Posterior vena cava (tissue), 2 donors: ENCODE results near the gene FAIM2. TPM values are rescaled to one million over a fixed set of nuclear protein-coding genes. Genes with fewer than 3 reads are reported as not detected.

ENCODE experiments used
- DNase-seq: peaks from one replicate; pipeline ENCODE4 v3.0.0-alpha.2; 2020; ENCODE audit warnings: low spot score
- intact Hi-C, 2 donors: fragments of 100-400 bp; cut with DNase I; formaldehyde crosslinking; loops; one replicate each; pipeline versions ENCODE4 v1.14.1 to v1.14.2; 2022 to 2023
- total RNA-seq, 2 donors: library from RNA; stranded (reverse); fragmentation: NEBNext Ultra II Directional; extraction: Animal tissue kit (Norgen Biotek cat#: 25700); gene quantifications; one replicate each; pipeline ENCODE4 v1.2.1, GENCODE V29; 2021
- donor health status: DM: yes; HTN: yes; CAD: no.
- donor health status: DM: yes; HTN: yes; CAD: no.

FAIM2 gene
- total RNA-seq, 2 donors from 2014 or later, result 1.8 to 2.5 TPM

DNA sequence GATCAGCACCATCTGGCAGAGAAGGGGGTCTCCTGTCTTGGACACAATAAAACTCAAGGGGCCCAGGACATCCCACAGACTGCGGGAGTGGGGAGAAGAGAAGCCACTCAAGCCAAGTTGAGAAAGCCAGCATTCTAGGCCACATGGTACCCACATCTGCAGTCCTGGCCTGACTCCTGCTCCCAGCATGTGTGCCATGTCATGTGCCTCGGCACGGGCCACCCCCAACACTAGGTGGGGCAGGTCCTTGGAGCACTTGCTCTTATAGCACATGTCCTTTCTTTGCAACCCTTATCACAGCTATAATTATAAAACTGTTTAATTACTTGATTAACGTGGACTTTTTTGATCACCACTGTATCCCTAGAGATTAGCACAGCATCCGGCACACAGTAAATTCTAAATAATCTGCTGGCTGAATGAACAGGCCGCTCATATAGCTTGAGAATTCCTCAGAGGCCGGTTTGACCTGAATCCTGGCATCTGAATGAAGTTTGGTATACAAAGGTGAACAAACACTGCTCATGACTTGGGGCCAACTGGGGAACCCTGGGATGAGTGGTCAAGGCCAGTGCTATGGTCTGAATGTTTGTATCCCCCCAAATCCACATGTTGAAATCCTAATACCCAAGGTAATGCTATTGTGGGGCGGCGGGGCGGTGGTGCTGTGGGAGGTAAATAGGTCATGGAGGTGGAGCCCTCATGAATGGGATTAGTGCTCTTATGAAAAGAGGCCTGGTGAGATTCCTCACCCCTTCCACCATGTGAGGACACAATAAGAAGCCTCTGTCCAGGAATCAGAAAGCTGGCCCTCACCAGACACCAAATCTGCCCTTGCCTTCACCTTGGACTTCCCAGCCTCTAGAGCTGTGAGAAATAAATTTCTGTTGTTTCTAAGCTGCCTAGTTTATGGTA is 82.1 kb downstream of the FAIM2 start:
- intact Hi-C loops, result no loop called here
- DNase-seq, result no peak

DNA sequence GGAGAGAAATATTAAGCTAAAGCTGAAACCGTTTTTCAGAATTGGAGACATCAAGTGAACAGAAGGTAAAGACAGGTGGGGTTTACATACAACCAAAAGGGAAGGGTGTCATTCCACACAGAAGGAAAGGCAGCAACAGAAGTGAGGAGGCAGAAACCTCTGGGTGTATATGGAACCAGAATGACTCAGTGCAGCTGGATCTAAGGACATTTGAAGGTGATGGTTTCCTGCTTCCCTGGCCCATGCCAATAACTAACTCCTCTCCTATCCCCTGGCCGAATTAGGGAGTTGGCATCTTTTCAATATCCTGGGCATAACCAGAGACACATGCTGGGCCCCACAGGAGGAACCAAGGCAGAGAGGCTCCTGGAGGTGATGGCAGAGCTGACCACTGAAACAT is 83.9 kb downstream of the FAIM2 start:
- intact Hi-C loops, result no loop called here
- no peak for DNase-seq

DNA sequence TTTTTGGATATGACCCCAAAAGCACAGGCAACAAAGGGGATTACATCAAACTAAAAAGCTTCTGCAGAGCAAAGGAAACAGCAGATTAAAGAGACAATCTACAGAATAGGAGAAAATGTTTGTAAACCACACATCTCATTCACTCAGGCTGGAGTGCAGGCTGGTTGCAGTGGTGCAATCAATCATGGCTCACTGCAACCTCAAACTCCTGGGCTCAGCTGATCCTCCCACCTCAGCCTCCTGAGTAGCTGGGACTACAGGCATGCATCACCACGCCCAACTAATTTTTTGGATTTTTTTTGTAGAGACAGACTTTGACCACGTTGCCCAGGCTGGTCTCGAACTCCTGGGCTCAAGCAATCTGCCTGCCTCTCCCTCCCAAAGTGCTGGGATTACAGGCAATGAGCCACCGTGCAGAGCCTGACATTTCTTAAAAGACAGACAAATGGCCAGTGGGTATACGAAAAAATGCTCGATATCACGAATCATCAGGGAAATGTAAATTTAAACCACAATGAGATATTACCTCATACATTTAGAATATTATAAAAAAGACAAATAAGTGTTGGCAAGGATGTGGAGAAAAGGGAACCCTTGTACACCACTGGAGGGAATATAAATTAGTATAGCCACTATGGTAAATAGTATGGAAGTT is 85.3 kb downstream of the FAIM2 start:
- intact Hi-C loops, result no loop called here
- DNase-seq, result no peak

Other genes with a start within 250 kb of the FAIM2 start
- gene FMNL3, start 196.5 kb downstream of the FAIM2 start, total RNA-seq, result 10 to 100 TPM; 16.6 to 27.9 TPM
- 100 to 1,000 TPM; 285 to 313 TPM for gene TMBIM6, start 162.3 kb downstream of the FAIM2 start, total RNA-seq
- 10 to 100 TPM; 16.2 to 22.4 TPM for gene NCKAP5L, start 75.5 kb downstream of the FAIM2 start, total RNA-seq
- 1 to 10 TPM; 2.5 to 4.0 TPM for gene BCDIN3D, start 60.8 kb downstream of the FAIM2 start, total RNA-seq
- under 1 TPM; 0.33 to 0.42 TPM for gene AQP2, start 46.8 kb upstream of the FAIM2 start, total RNA-seq
- gene AQP5, start 58.0 kb upstream of the FAIM2 start, total RNA-seq, result not detected
- gene AQP6, start 69.0 kb upstream of the FAIM2 start, total RNA-seq, result under 1 TPM in 1 of 2 donors, not detected in 1; 0.05 TPM
- 10 to 100 TPM in 1 of 2 donors, 1 to 10 TPM in 1; 9.9 to 10.5 TPM for gene RACGAP1, start 121.6 kb upstream of the FAIM2 start, total RNA-seq
- 1 to 10 TPM; 2.5 to 4.2 TPM for gene ASIC1, start 153.7 kb upstream of the FAIM2 start, total RNA-seq
- gene SMARCD1, start 181.4 kb upstream of the FAIM2 start, total RNA-seq, result 10 to 100 TPM; 27.9 to 33.0 TPM
- 1 to 10 TPM; 1.5 to 4.5 TPM for gene GPD1, start 200.1 kb upstream of the FAIM2 start, total RNA-seq
- 10 to 100 TPM; 44.7 to 54.3 TPM for gene COX14, start 208.3 kb upstream of the FAIM2 start, total RNA-seq